ENCODE measurements around the gene GPR78.
A peak's percentile ranks its signal among the peaks of the same experiment; 100 is the strongest.

Gene GPR78, protein sequence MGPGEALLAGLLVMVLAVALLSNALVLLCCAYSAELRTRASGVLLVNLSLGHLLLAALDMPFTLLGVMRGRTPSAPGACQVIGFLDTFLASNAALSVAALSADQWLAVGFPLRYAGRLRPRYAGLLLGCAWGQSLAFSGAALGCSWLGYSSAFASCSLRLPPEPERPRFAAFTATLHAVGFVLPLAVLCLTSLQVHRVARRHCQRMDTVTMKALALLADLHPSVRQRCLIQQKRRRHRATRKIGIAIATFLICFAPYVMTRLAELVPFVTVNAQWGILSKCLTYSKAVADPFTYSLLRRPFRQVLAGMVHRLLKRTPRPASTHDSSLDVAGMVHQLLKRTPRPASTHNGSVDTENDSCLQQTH

DNA sequence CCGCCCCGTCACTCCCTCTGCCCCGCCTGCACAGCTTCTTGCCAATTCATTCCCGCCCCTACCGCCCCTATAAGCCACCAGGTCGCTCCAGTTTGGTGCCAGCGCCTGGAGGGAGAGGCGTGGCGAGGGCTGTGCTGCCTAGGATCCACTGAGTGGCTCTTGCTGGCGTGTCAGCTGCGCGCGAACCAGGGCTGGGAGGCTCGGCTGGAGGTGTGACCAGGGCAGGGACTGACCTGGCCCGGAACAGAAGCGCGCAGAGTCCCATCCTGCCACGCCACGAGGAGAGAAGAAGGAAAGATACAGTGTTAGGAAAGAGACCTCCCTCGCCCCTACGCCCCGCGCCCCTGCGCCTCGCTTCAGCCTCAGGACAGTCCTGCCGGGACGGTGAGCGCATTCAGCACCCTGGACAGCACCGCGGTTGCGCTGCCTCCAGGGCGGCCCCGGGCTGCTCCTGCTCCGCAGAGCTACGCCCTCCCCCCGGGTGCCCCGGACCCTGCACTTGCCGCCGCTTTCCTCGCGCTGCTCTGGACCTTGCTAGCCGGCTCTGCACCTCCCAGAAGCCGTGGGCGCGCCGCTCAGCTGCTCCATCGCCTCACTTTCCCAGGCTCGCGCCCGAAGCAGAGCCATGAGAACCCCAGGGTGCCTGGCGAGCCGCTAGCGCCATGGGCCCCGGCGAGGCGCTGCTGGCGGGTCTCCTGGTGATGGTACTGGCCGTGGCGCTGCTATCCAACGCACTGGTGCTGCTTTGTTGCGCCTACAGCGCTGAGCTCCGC, at the start of gene GPR78:
Gene GPR78, plus strand, starts transcription at position 72 of the 773 bp plus-strand sequence. Its CDS starts 591 bp downstream, at position 663.
- peak; percentile 14 for DNase-seq (ENCODE audit: low read depth)

DNA sequence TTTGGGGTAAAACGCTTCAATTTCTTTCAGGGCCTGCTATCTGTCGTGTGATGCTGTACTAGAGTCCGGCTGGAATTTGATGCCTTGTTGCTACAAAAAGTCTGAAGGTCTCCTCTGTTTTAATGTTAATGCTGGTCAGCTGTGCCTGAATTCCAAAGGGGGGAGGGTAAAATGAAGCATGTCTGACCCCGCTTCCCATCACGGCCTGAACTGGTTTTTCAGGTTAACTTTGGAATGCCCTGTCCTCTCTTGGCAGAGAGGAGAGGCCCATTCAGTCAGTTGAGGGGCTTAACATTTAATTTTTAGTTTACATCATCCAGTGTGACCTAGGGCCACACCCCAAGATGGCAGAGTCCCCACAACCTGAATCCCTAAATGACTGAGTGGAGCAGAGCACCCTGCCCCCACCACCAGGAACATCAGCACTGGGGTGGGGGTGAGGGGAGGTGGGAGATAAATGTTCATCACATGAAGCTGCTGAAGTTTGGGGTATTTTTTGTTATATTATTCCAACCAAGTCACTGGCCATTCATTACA, 47.9 kb upstream of the GPR78 start:
- DNase-seq (ENCODE audit: low read depth): no peak

DNA sequence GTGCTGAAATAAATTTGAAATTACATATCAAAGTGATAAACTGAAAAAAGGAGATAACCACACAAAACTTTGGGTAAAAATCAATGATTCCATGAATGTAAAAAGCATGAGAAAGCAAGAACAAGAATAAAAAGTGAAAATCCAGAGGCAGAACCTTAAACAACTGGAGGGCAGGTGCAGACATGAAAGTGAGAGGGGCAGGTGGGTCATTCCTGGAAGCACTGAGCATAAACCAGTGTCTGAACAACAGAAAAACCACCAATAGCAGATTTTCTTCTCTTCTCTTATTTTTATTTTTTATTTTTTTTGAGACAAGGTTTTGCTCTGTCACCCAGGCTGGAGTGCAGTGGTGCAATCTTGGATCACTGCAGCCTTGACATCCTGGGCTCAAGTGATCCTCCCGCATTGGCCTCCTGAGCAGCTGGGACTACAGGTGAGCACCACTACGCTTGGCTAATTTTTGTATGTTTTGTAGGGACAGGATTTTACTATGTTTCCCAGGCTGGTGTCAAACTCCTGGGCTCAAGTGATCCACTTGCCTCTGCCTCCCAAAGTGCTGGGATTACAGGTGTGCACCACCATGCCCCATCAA, 46.8 kb upstream of the GPR78 start:
- DNase-seq (ENCODE audit: low read depth): no peak

DNA sequence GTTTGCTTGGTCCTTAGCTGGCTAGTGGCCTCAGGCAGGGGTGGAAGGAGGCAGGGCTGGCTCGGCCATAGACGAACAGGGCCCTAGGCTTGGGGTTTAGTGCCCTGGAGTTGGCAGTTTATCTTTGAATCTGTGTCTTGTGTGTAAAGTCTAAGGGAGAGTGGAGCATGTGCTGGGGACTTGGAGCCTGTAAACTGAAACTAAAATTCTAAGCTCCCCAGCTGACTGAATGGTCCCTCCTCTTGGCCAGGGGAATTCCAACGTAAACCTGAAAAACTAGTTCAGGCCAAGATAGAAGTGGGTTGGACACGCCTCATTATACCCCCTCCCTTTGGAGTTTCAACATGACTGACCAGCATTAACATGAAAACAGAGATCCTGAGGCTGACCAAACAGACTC, 46.1 kb upstream of the GPR78 start:
- DNase-seq (ENCODE audit: low read depth): no peak

DNA sequence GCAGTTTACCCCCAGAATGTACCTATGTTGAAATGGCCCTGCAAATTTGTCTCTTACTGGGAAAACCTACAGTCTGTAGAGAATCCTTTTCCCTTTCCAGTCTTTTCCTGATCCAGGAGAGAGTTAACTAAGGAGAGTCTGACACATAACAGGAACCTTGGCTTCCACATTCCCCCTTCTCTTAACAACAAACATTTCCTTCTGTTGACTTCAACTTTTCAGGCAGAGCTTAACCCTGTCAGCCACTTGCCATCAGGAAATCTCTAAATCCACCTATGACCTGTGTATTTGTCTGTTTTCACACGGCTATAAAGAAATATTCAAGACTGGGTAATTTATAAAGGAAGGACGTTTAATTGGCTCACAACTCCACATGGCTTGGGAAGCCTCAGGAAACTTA, 45.6 kb upstream of the GPR78 start:
- no peak for DNase-seq (ENCODE audit: low read depth)

DNA sequence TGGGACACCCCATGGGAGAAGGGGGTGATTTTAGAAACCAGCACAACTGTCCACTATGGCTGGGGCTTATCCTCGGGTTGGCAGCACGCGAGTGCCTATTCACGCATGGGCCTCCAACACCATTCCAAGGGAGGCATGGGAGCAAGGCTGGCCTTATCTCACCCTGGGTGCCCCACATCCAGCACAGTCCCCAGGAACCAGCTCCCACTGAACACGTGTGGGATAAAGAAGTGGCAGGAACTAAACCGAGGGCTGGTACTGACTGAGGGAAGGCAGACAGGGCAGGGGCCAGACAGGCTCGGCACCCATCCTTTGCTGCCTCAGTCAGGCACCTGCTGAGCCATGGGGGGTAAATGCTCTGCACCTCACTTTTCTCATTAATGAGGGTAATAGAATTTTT, 43.7 kb upstream of the GPR78 start:
- DNase-seq (ENCODE audit: low read depth): no peak

DNA sequence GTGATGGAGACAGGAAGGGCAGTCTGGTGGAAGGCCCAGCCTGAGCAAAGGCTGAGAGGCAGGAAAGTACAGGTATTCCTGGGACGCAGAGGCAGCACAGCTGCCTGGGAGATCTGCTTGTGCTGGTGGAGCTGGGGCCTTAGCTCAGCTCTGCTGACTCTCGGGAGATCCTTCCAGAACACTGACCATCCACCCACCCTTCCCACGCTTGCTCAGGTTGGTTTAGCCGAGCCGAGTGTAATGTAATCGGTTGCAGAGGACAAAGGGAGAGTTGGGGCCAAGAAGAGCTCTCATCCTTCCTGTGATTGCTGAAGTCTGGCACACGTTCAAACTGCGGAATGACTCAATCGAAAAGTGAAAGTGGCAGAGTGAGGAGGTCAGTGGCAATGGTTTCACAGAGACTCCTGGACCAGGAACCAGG, 43.1 kb upstream of the GPR78 start:
- DNase-seq (ENCODE audit: low read depth): peak; percentile 88

DNA sequence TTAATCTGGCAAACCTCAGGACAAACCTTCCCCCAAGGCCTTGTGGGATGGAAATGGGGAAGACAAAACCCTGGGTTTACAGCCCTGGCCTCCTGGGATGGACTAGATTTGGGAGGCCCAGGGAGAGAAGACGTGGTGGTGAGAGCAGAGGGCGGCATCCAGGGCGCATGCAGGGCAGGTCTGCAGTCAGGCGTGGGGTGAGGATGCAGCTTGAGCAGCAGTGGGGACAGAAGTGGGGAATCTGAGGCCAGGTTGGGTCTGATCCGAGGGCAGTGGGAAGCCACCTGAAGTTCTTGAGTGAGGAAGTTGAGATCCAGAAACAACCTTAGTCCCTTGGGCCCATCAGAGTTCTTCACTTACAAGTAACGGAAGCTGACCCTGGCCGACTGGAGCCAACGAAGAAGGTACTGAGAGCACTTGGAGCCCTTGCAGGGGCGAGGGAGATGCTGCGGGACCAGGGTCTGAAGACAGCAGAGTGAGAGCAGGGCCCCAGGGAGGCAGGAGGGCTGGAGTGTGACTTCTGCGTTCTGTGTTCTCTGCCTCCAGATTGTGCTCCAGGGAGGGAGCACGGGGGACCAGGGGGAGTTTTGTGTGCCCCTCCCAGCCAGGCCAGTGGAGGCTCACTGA, 42.0 kb upstream of the GPR78 start:
- no peak for DNase-seq (ENCODE audit: low read depth)

DNA sequence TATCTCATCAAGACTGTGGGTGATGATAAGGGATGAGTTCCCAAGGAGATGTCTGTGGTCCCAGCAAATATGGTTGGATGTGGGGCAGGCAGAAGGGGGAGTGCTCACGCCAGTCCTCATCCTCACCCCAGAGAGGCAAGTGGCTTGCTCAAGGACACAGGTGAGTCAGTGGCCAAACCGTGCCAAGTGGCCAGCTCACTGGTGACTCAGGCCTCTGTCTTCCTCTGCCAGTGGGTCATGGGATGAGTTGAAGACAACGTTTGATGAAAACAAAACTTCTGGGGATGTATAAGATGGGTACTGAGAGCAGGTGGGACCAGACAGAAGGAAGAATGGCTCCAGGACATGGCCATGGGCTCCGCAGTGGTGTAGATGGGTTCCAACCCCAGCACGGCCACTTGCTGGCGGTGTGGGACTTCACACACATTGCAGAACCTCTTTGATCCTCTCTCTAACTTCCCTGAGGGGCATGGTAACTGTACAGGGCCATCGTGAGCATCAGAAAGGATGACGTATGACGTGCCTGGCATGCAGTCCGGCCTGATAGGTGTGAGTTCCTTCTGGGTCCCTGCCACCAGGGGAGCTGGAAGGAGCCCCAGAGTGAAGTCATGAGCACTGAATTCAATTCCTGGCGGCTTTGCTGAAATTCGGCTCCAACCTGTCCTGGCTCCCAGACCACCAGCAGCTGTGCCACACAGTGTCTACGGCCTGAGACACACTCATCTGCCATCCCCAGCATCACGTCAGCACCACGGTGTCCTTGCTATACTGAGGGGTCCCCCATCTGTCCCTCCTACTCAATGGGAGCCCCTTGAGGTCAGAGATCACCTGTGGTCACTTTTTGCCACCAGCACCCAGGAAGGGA, 41.3 kb upstream of the GPR78 start:
- peak; percentile 59 for DNase-seq (ENCODE audit: low read depth)

DNA sequence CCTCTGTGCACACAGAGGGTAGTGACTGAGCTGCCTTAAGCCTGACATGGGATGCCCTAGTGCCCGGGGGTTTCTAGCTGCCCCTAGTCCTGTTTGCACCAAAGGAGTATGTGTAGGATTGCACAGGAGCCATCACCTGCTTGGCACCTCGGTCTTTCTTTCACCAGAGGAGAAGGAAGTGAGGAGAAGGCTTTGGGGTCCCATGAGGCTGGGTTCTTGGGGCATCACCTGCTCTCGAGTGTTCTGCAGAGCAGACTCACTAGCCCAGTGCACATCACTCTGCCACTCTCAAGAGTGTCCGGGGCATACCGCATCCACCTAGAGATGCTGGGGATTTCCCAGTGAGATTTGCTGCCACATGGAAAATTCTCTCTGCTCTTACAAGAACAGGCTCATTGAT, 40.5 kb upstream of the GPR78 start:
- no peak for DNase-seq (ENCODE audit: low read depth)

DNA sequence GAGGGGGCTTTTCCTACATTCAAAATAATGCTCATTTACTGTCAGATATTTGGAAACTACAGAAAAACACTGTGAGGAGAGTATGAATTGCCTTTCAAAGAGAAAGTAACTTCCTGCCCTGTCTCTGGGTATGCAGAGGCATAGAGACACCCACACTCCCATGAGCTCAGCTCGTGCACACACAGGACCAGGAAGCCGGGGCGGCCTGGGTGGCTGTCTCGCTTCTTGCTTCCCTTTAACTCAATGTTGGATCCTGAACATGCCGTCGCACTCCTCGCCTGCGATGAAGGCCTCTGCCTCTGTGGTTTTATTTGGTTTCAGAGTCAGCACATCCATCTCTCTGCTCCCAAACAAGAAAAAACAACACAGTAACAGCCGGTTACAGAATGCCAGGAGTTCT, 40.1 kb upstream of the GPR78 start:
- no peak for DNase-seq (ENCODE audit: low read depth)

DNA sequence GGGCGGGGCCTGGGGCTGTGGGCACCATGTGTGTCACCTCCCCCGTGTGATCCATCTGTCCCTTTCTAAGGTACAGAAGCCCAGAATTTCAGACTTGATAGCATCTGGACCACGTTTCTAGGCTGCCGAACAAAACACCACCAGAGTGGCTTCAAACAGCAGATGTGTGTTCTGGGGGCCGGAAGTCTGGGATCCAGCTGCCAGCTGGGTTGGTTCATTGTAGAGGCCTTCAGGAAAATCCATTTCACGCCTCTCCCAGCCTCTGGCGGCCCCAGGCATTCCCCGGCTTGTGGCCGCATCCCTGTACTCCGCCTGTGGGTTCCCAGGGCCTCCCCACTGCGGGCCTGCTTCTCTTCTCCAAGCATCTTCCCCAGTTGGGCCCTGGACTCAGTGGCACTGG, 39.6 kb upstream of the GPR78 start:
- DNase-seq (ENCODE audit: low read depth): no peak

DNA sequence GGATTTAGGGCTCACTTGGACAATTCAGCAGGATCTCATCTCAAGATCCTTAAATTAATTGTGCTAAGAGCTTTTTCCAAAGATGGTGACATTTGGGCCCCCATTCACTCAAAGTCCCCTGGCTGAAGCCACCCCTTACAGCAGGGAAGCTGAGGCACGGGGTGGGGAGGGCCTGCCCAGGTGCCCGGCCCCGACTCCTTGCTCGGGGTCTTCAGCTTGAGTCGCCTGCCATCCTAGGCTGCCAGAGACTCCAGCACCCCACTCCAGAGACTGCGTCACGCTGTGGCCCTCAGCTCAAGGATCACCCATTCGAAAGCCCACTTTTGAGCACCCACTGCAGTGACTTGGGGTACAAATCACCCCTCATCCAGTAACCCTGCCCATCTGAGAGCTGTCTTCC, 39.2 kb upstream of the GPR78 start:
- no peak for DNase-seq (ENCODE audit: low read depth)

DNA sequence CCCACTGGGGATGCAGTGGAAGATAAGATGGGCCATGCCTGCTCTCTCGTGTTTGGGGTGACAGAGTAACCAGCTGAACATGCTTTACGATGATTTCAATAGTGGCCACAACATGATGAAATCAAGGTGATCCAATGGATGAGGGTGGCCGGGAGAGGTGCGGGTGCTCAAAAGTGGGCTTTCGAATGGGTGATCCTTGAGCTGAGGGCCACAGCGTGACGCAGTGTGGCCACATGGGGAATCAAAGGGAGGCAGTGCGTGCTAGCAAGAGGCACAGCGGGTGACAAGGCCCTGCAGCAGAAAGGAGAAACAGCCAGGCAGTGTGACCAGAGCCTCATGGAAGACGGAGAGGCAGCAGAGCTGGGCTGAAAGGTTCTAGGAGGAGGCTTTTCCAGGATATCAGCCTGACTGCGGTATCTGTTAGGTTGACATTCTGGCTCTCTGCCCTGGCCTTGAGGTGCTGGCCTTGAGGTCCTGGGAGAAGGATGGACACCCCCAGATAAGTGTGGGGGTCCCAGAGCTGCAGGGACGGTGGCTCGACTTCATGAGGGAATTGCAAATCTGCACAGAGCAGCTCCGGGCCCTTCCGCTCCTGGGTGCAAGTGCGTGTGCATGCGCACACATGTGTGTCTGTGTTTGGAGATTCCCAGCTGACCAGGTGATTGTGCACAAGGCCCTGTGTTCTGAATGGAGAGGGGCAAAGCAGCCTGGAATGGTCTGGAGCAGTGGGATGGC, 38.0 kb upstream of the GPR78 start:
- no peak for DNase-seq (ENCODE audit: low read depth)

DNA sequence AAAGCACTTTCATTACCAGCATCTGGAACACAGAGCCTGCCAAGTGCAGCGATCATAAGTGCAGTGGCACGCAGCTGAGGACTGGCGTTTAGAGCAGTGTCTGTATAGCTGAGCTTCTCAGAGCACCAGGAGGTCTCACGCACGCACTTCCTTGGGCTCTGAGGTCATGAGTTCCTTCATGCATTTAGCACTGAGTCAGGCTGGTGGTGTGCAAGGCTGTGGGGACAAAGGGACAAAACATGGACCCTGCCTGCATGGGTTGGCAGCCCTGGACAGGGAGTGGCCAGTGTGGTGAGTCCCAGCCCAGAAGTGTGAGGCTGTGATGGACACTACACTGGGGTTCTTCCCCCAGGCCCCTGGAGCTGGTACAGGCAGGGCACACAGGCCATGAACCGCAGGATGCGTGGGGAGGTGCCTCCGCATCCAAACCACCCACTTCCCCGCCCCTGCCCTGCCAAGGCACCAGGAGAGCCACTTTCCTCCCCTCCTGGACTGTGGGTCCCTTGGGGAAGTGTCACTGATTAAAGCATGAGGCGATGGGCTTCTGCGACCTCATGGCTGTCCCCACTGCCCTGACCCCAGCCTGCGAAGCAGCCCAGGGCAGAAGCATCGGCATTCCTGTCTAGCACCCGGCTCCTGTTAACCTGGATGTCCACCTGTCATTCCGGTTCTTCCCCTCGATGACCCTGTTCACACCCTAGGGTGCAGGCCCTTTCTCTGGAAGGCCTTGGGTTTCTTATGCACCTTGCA, 37.2 kb upstream of the GPR78 start:
- DNase-seq (ENCODE audit: low read depth): no peak

DNA sequence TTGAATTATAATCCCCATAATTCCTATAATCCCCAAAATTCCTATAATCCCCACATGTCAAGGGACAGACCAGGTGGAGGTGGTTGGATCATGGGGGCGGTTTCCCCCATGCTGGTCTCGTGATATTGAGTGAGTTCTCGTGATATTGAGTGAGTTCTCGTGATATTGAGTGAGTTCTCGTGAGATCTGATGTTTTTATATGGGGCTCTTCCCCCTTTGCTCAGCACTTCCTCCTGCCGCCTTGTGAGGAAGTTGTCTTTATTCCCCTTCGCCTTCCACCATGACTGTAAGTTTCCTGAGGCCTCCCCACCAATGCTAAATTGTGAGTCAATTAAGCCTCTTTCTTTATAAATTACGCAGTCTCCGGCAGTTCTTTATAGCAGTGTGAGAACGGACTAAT, 36.6 kb upstream of the GPR78 start:
- no peak for DNase-seq (ENCODE audit: low read depth)

DNA sequence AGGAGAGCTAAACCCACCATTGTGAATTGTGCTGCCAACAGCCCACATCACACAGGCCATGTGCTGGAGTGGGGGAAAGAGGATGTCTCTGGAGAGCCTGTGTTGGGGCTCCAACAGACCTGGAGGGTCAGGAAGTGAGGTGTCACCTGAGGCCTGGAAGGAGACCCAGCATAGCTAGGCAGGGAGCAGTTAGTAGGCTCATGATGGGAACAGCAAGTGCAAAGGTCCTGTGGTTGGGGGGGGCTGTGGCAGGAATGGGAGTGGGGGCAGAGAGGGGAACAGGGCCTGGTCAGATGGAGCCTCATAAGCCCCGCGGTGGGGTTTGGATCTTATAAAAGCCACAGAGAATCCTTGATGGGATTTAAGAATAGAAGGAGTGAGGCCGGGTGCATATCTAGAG, 35.9 kb upstream of the GPR78 start:
- DNase-seq (ENCODE audit: low read depth): no peak

DNA sequence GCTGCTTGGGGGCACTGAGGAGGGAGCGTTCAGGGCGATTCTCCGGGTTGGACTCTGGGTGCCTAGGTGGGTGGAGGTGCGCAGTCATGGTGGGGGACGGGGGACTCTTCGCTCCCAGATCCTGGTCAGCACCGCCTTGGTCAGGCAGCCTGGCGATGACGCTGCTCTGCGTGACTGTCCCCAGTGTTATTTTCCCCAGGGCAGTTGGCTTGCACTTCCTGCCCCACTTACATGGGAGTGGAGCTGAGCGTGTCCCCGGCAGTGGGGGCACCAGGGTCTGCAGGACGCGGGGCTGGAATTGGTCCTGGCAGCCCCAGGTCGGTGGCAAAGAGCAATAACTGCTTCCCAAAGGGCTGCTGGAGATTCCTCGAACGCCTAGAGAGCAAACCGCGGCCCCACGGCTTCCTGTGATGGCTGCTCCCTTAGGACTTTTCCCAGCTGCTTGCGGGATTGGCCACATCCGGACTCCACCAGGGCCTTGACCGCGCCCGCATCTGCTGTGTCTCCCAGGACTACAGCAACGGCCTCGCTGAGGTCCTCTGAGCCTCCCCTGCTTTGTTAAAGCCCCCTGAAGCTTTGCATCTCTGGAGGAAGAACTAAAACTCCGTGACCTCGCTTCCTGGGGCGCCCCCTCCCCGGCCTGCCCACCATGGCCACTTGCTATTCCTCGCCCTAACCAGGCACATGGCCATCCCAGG, 35.3 kb upstream of the GPR78 start:
- peak; percentile 40 for DNase-seq (ENCODE audit: low read depth)

DNA sequence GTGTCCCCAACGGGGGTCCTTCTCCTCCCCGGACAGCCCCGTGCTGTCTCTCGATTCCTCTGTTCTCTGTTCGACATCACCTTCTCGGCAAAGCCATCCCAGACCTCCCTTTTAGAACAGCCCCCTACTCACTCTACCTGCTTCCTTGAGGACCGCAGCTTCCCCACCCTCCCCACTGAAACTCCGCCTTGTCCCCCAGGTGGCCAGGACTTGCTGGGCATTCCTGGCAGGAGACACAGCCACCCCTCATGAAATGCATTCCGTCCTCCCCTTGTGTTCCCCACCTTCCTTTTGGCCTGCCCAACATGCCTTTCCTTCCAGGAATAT, 34.8 kb upstream of the GPR78 start:
- DNase-seq (ENCODE audit: low read depth): no peak

DNA sequence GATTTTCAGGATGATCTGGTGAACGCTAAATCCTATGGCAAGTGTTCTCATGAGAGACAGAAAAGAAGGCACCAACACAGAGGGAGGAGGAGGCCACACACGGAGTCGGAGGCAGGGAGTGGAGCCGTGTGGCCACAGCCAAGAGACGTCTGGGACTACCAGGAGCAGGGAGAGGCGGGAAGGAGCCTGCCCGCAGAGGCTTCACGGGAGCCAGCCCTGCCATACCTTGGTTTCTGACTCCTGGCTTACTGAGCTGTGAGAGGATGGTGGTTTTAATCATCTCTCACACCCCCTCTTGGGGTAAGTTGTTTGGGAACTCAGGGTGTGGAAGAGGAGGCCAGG, 33.5 kb upstream of the GPR78 start:
- DNase-seq (ENCODE audit: low read depth): no peak

Measured in stromal cell of bone marrow (primary cell).